ENCODE data around the gene SPATA6.
"Not testable (repeated sequence)": the region's sequence is repeated elsewhere in the genome, so short reads cannot be mapped to it uniquely, and the experiment has no call there.

Gene SPATA6

GRCh38 chr1:48338257-48338656, 133.7 kb downstream of the SPATA6 start:
- Histone ChIP-seq H3K4me1 (ENCODE audit: control insufficient read depth in 1 of 2, insufficient read depth in 2 of 2, low read length in 2 of 2) (no peaks in the 10 kb centered on the region), H3K36me3 (ENCODE audit: control insufficient read depth in 1 of 2, insufficient read depth in 2 of 2, low read length in 2 of 2) (peaks cover 2 to 29% of the 10 kb centered on the region in 2 donors), H3K4me3 (ENCODE audit: low read depth in 1 of 2, low read length in 2 of 2) (no peak overlapping the region), H3K9me3 (ENCODE audit: control insufficient read depth in 1 of 2, low read length in 2 of 2) (peaks cover 0 to 12% of the 10 kb centered on the region in 2 donors), H3K27ac (ENCODE audit: low read length) (no peak overlapping the region), H3K27me3 (ENCODE audit: low read depth, low read length) (no peaks in the 10 kb centered on the region)

- H3K27ac ChIP-seq (ENCODE audit: low read length): no peak overlapping the region
- H3K9me3 ChIP-seq (ENCODE audit: control insufficient read depth in 1 of 2, low read length in 2 of 2): peaks cover 0 to 29% of the 10 kb centered on the region in 2 donors
- H3K36me3 ChIP-seq (ENCODE audit: control insufficient read depth in 1 of 2, insufficient read depth in 2 of 2, low read length in 2 of 2): peaks cover 7 to 48% of the 10 kb centered on the region in 2 donors
- no peaks in the 10 kb centered on the region for H3K27me3 ChIP-seq (ENCODE audit: low read depth, low read length)
- no peak overlapping the region for H3K4me3 ChIP-seq (ENCODE audit: low read depth in 1 of 2, low read length in 2 of 2)
- no peaks in the 10 kb centered on the region for H3K4me1 ChIP-seq (ENCODE audit: control insufficient read depth in 1 of 2, insufficient read depth in 2 of 2, low read length in 2 of 2)
Observed at GRCh38 chr1:48333316-48333715, 138.7 kb downstream of the SPATA6 start.

DNA sequence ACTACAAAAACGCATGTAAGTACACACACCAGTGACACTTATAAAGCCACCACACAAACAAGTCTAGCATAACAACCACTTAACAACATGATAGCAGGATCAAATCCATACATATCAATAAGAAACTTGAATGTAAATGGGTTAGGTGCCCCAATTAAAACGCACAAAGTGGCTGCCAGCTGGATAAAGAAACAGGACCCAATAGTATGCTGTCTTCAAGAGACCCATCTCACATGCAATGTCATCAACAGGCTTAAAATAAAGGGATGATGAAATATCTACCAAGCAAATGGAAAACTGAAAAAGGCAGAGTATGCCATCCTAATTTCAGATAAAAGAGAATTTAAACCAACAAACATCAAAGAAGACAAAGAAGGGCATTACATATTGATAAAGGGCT, 139.9 kb downstream of the SPATA6 start:
- H3K36me3 ChIP-seq (ENCODE audit: control insufficient read depth in 1 of 2, insufficient read depth in 2 of 2, low read length in 2 of 2): peaks cover 7 to 48% of the 10 kb centered on the region in 2 donors
- no peak overlapping the region for H3K27ac ChIP-seq (ENCODE audit: low read length)
- H3K4me1 ChIP-seq (ENCODE audit: control insufficient read depth in 1 of 2, insufficient read depth in 2 of 2, low read length in 2 of 2): no peaks in the 10 kb centered on the region
- H3K9me3 ChIP-seq (ENCODE audit: control insufficient read depth in 1 of 2, low read length in 2 of 2): peaks cover 0 to 29% of the 10 kb centered on the region in 2 donors
- H3K4me3 ChIP-seq (ENCODE audit: low read depth in 1 of 2, low read length in 2 of 2): no peak overlapping the region
- H3K27me3 ChIP-seq (ENCODE audit: low read depth, low read length): no peaks in the 10 kb centered on the region

DNA sequence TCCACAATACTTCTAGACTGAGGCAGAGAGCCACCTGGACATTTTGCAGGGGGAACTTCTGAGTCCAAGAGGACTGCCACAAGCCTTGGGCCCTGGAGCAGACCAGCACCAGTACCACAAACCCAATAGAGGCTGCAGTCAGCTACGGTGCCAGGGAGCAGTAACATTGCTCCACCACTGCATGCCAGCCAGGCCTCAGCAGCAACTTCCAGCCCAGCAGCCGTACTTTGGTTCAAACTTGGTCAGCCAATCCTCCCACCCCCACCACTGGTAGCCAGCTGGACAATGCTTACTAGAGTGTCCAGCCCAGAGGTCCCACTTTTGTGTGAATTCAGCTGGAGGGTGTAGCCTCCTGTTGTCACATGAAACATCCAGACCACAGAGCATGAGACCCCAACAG, 142.1 kb downstream of the SPATA6 start:
- Histone ChIP-seq H3K4me3 (ENCODE audit: low read depth in 1 of 2, low read length in 2 of 2) (no peak overlapping the region), H3K27me3 (ENCODE audit: low read depth, low read length) (no peaks in the 10 kb centered on the region), H3K36me3 (ENCODE audit: control insufficient read depth in 1 of 2, insufficient read depth in 2 of 2, low read length in 2 of 2) (peaks cover 17 to 47% of the 10 kb centered on the region in 2 donors), H3K27ac (ENCODE audit: low read length) (no peak overlapping the region), H3K9me3 (ENCODE audit: control insufficient read depth in 1 of 2, low read length in 2 of 2) (peaks cover 0 to 24% of the 10 kb centered on the region in 2 donors), H3K4me1 (ENCODE audit: control insufficient read depth in 1 of 2, insufficient read depth in 2 of 2, low read length in 2 of 2) (no peaks in the 10 kb centered on the region)

GRCh38 chr1:48329486-48329885, 142.5 kb downstream of the SPATA6 start:
- no peak overlapping the region for H3K27ac ChIP-seq (ENCODE audit: low read length)
- H3K27me3 ChIP-seq (ENCODE audit: low read depth, low read length): no peaks in the 10 kb centered on the region
- H3K4me3 ChIP-seq (ENCODE audit: low read depth in 1 of 2, low read length in 2 of 2): no peak overlapping the region
- peaks cover 18 to 51% of the 10 kb centered on the region in 2 donors for H3K36me3 ChIP-seq (ENCODE audit: control insufficient read depth in 1 of 2, insufficient read depth in 2 of 2, low read length in 2 of 2)
- peaks cover 0 to 24% of the 10 kb centered on the region in 2 donors for H3K9me3 ChIP-seq (ENCODE audit: control insufficient read depth in 1 of 2, low read length in 2 of 2)
- no peaks in the 10 kb centered on the region for H3K4me1 ChIP-seq (ENCODE audit: control insufficient read depth in 1 of 2, insufficient read depth in 2 of 2, low read length in 2 of 2)

DNA sequence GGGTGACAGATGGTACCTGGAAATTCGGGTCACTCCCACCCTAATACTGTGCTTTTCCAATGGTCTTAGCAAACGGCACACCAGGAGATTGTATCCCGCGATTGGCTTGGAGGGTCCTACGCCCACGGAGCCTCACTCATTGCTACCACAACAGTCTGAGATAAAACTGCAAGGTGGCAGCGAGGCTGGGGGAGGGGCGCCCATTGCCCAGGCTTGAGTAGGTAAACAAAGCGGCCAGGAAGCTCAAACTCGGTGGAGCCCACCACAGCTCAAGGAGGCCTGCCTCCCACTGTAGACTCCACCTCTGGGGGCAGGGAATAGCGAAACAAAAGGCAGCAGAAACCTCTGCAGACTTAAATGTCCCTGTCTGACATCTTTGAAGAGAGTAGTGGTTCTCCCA, 160.2 kb downstream of the SPATA6 start:
- H3K36me3 ChIP-seq (ENCODE audit: control insufficient read depth in 1 of 2, insufficient read depth in 2 of 2, low read length in 2 of 2): peaks cover 0 to 20% of the 10 kb centered on the region in 2 donors
- not testable (repeated sequence) for H3K27me3 ChIP-seq (ENCODE audit: low read depth, low read length); H3K9me3 ChIP-seq (ENCODE audit: control insufficient read depth in 1 of 2, low read length in 2 of 2); H3K4me1 ChIP-seq (ENCODE audit: control insufficient read depth in 1 of 2, insufficient read depth in 2 of 2, low read length in 2 of 2); H3K4me3 ChIP-seq (ENCODE audit: low read depth in 1 of 2, low read length in 2 of 2); H3K27ac ChIP-seq (ENCODE audit: low read length)

- no peaks in the 10 kb centered on the region for H3K9me3 ChIP-seq (ENCODE audit: control insufficient read depth in 1 of 2, low read length in 2 of 2)
- peaks cover 3 to 30% of the 10 kb centered on the region in 2 donors for H3K36me3 ChIP-seq (ENCODE audit: control insufficient read depth in 1 of 2, insufficient read depth in 2 of 2, low read length in 2 of 2)
- no peak overlapping the region for H3K4me3 ChIP-seq (ENCODE audit: low read depth in 1 of 2, low read length in 2 of 2)
- no peaks in the 10 kb centered on the region for H3K4me1 ChIP-seq (ENCODE audit: control insufficient read depth in 1 of 2, insufficient read depth in 2 of 2, low read length in 2 of 2)
- no peaks in the 10 kb centered on the region for H3K27me3 ChIP-seq (ENCODE audit: low read depth, low read length)
- no peak overlapping the region for H3K27ac ChIP-seq (ENCODE audit: low read length)
Observed at GRCh38 chr1:48309564-48310082, 162.4 kb downstream of the SPATA6 start.

DNA sequence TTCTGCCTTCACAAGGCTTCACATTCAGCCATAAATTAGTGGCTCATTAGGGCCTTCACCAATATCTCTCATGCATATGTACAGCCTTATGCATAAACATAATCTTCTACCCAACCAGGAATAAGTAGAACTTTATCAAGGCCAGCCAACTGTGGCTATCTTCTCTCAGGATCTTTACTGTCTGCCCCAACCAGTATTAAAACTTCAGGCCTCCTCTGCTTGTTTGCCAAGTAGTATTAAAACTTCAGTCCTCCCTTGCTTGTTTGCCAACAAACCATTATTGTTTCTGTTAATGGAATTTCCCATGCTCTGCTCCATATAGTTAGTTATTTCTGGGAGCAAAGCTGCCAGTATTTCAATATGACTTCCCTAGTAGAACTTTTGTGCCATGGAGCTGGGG, 169.4 kb downstream of the SPATA6 start:
- H3K4me1 ChIP-seq (ENCODE audit: control insufficient read depth in 1 of 2, insufficient read depth in 2 of 2, low read length in 2 of 2): no peaks in the 10 kb centered on the region
- no peaks in the 10 kb centered on the region for H3K27me3 ChIP-seq (ENCODE audit: low read depth, low read length)
- H3K27ac ChIP-seq (ENCODE audit: low read length): no peak overlapping the region

GRCh38 chr1:48294656-48295055, 177.3 kb downstream of the SPATA6 start:
- H3K9me3 ChIP-seq (ENCODE audit: control insufficient read depth in 1 of 2, low read length in 2 of 2): no peaks in the 10 kb centered on the region
- H3K27ac ChIP-seq (ENCODE audit: low read length): no peak overlapping the region
- H3K4me3 ChIP-seq (ENCODE audit: low read depth in 1 of 2, low read length in 2 of 2): no peak overlapping the region
- no peaks in the 10 kb centered on the region for H3K4me1 ChIP-seq (ENCODE audit: control insufficient read depth in 1 of 2, insufficient read depth in 2 of 2, low read length in 2 of 2)
- no peaks in the 10 kb centered on the region for H3K27me3 ChIP-seq (ENCODE audit: low read depth, low read length)
- H3K36me3 ChIP-seq (ENCODE audit: control insufficient read depth in 1 of 2, insufficient read depth in 2 of 2, low read length in 2 of 2): peaks cover 0 to 5% of the 10 kb centered on the region in 2 donors

More for the DNA sequence above, 169.4 kb downstream of the SPATA6 start:
- H3K9me3 ChIP-seq (ENCODE audit: control insufficient read depth in 1 of 2, low read length in 2 of 2): no peaks in the 10 kb centered on the region
- H3K4me3 ChIP-seq (ENCODE audit: low read depth in 1 of 2, low read length in 2 of 2): no peak overlapping the region
- H3K36me3 ChIP-seq (ENCODE audit: control insufficient read depth in 1 of 2, insufficient read depth in 2 of 2, low read length in 2 of 2): peaks cover 3 to 31% of the 10 kb centered on the region in 2 donors

DNA sequence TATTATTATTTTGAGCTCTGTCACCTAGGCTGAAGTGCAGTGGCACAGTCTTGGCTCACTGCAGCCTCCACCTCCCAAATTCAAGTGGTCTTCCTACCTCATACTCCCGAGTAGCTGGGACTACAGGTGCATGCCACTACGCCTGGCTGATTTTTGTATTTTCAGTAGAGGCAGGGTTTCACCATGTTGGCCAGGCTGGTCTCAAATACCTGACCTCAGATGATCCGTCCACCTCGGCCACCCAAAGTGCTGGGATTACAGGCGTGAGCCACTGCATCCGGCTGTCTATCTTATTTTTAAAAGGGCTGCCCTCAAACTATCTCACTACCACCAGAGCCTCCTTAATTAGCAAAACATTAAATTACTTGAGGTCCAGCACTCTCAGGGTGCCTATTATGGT, 177.9 kb downstream of the SPATA6 start:
- H3K27me3 ChIP-seq (ENCODE audit: low read depth, low read length); H3K9me3 ChIP-seq (ENCODE audit: control insufficient read depth in 1 of 2, low read length in 2 of 2); H3K4me1 ChIP-seq (ENCODE audit: control insufficient read depth in 1 of 2, insufficient read depth in 2 of 2, low read length in 2 of 2); H3K27ac ChIP-seq (ENCODE audit: low read length); H3K4me3 ChIP-seq (ENCODE audit: low read depth in 1 of 2, low read length in 2 of 2); H3K36me3 ChIP-seq (ENCODE audit: control insufficient read depth in 1 of 2, insufficient read depth in 2 of 2, low read length in 2 of 2): not testable (repeated sequence)

DNA sequence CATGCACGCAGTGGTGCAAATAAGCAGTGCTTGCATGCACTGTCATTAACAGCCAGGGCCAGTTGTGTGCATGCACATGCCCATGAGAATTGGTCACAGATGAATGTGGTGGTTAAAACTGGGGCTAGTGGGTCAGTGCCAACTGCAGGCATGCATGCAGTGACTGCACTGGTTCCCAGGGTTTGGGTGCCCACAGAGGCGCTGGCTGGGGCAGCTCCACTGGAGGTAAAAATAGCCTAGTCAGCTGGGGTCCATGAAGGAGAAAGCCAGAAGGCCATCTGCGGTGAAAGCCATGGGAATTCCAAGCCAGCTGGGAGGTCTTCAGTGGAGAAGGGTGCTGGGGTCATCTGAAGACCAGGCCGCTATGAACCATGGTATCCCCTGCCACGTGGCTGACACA, 179.3 kb downstream of the SPATA6 start:
- no peaks in the 10 kb centered on the region for H3K9me3 ChIP-seq (ENCODE audit: control insufficient read depth in 1 of 2, low read length in 2 of 2)
- no peak overlapping the region for H3K27ac ChIP-seq (ENCODE audit: low read length)
- no peaks in the 10 kb centered on the region for H3K27me3 ChIP-seq (ENCODE audit: low read depth, low read length)
- H3K36me3 ChIP-seq (ENCODE audit: control insufficient read depth in 1 of 2, insufficient read depth in 2 of 2, low read length in 2 of 2): peaks cover 0 to 5% of the 10 kb centered on the region in 2 donors
- H3K4me3 ChIP-seq (ENCODE audit: low read depth in 1 of 2, low read length in 2 of 2): no peak overlapping the region
- no peaks in the 10 kb centered on the region for H3K4me1 ChIP-seq (ENCODE audit: control insufficient read depth in 1 of 2, insufficient read depth in 2 of 2, low read length in 2 of 2)

- Histone ChIP-seq H3K36me3 (ENCODE audit: control insufficient read depth in 1 of 2, insufficient read depth in 2 of 2, low read length in 2 of 2) (peaks cover 0 to 5% of the 10 kb centered on the region in 2 donors), H3K27ac (ENCODE audit: low read length) (no peak overlapping the region), H3K4me1 (ENCODE audit: control insufficient read depth in 1 of 2, insufficient read depth in 2 of 2, low read length in 2 of 2) (no peaks in the 10 kb centered on the region), H3K27me3 (ENCODE audit: low read depth, low read length) (no peaks in the 10 kb centered on the region), H3K4me3 (ENCODE audit: low read depth in 1 of 2, low read length in 2 of 2) (no peak overlapping the region), H3K9me3 (ENCODE audit: control insufficient read depth in 1 of 2, low read length in 2 of 2) (no peaks in the 10 kb centered on the region)
Observed at GRCh38 chr1:48291421-48291820, 180.6 kb downstream of the SPATA6 start.

All from muscle layer of duodenum (tissue), 2 donors.